ENCODE measurements around the gene CACNB3. TPM values are rescaled to one million over a fixed set of nuclear protein-coding genes. Genes with fewer than 3 reads are reported as not detected.

CACNB3 gene
- total and polyA plus RNA-seq, 2 of the 13 experiments (the other 11 are each of a cell fraction or from before 2014, with no cell fraction given): 0.29 to 0.54 TPM

DNA sequence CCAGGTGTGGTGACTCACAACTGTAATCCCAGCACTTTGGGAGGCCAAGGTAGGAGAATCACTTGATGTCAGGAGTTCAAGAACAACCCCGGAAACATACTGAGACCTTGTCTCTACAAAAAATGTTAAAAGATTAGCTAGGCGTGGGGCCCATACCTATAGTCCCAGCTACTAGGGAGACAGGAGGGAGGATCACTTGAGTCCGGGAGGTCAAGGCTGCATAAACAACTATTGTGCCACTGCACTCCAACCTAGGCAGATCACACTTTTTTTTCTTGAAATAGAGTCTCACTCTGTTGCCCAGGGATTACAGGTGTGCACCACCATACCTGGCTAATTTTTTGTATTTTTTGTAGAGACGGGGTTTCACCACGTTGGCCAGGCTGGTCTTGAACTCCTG is 41.3 kb downstream of the CACNB3 start (continued):
- TF ChIP-seq, protein P1, sequence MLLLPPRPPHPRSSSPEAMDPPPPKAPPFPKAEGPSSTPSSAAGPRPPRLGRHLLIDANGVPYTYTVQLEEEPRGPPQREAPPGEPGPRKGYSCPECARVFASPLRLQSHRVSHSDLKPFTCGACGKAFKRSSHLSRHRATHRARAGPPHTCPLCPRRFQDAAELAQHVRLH (CRISPR knock-in tag; IDR thresholded peaks at IDR 0.05; ENCODE audit: borderline replicate concordance, low read depth): no peak
- TF ChIP-seq E2F5 (CRISPR knock-in tag; conservative IDR thresholded peaks at IDR 0.05) (no peak), ZNF841 (CRISPR knock-in tag; IDR thresholded peaks at IDR 0.05; ENCODE audit: borderline replicate concordance) (no peak), GRHL1 (CRISPR knock-in tag; conservative IDR thresholded peaks at IDR 0.05) (no peak), CCDC6 (CRISPR knock-in tag; IDR thresholded peaks at IDR 0.05) (no peak), POLR2AphosphoS5 (IDR thresholded peaks at IDR 0.05; ENCODE audit: low read depth, low read length) (no peak), MBNL3 (CRISPR knock-in tag; conservative IDR thresholded peaks at IDR 0.05) (no peak), KDM5B (CRISPR knock-in tag; IDR thresholded peaks at IDR 0.05; ENCODE audit: borderline replicate concordance) (no peak), ZNF121 (CRISPR knock-in tag; IDR thresholded peaks at IDR 0.05) (peak; percentile 55; the same call in 1 of the 2 replicates), ZNF547 (CRISPR knock-in tag; IDR thresholded peaks at IDR 0.05) (no peak)
- TF ChIP-seq, protein P2, sequence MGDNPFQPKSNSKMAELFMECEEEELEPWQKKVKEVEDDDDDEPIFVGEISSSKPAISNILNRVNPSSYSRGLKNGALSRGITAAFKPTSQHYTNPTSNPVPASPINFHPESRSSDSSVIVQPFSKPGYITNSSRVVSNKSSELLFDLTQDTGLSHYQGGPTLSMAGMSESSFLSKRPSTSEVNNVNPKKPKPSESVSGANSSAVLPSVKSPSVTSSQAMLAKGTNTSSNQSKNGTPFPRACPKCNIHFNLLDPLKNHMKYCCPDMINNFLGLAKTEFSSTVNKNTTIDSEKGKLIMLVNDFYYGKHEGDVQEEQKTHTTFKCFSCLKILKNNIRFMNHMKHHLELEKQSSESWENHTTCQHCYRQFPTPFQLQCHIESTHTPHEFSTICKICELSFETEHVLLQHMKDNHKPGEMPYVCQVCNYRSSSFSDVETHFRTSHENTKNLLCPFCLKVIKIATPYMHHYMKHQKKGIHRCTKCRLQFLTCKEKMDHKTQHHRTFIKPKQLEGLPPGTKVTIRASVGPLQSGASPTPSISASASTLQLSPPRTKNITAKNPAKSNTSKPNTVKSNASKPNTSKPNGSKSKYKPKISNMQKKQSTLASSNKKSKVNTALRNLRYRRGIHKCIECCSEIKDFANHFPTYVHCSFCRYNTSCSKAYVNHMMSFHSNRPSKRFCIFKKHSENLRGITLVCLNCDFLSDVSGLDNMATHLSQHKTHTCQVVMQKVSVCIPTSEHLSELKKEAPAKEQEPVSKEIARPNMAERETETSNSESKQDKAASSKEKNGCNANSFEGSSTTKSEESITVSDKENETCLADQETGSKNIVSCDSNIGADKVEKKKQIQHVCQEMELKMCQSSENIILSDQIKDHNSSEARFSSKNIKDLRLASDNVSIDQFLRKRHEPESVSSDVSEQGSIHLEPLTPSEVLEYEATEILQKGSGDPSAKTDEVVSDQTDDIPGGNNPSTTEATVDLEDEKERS (CRISPR knock-in tag; IDR thresholded peaks at IDR 0.05): no peak
- TF ChIP-seq, protein P3, sequence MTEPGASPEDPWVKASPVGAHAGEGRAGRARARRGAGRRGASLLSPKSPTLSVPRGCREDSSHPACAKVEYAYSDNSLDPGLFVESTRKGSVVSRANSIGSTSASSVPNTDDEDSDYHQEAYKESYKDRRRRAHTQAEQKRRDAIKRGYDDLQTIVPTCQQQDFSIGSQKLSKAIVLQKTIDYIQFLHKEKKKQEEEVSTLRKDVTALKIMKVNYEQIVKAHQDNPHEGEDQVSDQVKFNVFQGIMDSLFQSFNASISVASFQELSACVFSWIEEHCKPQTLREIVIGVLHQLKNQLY (CRISPR knock-in tag; IDR thresholded peaks at IDR 0.05): no peak
- TF ChIP-seq, protein P4, sequence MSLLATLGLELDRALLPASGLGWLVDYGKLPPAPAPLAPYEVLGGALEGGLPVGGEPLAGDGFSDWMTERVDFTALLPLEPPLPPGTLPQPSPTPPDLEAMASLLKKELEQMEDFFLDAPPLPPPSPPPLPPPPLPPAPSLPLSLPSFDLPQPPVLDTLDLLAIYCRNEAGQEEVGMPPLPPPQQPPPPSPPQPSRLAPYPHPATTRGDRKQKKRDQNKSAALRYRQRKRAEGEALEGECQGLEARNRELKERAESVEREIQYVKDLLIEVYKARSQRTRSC (CRISPR knock-in tag; IDR thresholded peaks at IDR 0.05; ENCODE audit: low read depth): no peak
- TF ChIP-seq, protein P5, sequence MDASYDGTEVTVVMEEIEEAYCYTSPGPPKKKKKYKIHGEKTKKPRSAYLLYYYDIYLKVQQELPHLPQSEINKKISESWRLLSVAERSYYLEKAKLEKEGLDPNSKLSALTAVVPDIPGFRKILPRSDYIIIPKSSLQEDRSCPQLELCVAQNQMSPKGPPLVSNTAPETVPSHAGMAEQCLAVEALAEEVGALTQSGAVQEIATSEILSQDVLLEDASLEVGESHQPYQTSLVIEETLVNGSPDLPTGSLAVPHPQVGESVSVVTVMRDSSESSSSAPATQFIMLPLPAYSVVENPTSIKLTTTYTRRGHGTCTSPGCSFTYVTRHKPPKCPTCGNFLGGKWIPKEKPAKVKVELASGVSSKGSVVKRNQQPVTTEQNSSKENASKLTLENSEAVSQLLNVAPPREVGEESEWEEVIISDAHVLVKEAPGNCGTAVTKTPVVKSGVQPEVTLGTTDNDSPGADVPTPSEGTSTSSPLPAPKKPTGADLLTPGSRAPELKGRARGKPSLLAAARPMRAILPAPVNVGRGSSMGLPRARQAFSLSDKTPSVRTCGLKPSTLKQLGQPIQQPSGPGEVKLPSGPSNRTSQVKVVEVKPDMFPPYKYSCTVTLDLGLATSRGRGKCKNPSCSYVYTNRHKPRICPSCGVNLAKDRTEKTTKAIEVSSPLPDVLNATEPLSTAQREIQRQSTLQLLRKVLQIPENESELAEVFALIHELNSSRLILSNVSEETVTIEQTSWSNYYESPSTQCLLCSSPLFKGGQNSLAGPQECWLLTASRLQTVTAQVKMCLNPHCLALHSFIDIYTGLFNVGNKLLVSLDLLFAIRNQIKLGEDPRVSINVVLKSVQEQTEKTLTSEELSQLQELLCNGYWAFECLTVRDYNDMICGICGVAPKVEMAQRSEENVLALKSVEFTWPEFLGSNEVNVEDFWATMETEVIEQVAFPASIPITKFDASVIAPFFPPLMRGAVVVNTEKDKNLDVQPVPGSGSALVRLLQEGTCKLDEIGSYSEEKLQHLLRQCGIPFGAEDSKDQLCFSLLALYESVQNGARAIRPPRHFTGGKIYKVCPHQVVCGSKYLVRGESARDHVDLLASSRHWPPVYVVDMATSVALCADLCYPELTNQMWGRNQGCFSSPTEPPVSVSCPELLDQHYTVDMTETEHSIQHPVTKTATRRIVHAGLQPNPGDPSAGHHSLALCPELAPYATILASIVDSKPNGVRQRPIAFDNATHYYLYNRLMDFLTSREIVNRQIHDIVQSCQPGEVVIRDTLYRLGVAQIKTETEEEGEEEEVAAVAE (CRISPR knock-in tag; IDR thresholded peaks at IDR 0.05; ENCODE audit: borderline replicate concordance): no peak
- TF ChIP-seq, protein P6, sequence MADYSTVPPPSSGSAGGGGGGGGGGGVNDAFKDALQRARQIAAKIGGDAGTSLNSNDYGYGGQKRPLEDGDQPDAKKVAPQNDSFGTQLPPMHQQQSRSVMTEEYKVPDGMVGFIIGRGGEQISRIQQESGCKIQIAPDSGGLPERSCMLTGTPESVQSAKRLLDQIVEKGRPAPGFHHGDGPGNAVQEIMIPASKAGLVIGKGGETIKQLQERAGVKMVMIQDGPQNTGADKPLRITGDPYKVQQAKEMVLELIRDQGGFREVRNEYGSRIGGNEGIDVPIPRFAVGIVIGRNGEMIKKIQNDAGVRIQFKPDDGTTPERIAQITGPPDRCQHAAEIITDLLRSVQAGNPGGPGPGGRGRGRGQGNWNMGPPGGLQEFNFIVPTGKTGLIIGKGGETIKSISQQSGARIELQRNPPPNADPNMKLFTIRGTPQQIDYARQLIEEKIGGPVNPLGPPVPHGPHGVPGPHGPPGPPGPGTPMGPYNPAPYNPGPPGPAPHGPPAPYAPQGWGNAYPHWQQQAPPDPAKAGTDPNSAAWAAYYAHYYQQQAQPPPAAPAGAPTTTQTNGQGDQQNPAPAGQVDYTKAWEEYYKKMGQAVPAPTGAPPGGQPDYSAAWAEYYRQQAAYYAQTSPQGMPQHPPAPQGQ (CRISPR knock-in tag; IDR thresholded peaks at IDR 0.05; ENCODE audit: borderline replicate concordance): no peak
